Measurements from ENCODE around the gene C3.

- no peak for TF ChIP-seq CTCF (IDR thresholded peaks at IDR 0.05)
- TF ChIP-seq ZFX (IDR thresholded peaks at IDR 0.05; ENCODE audit: borderline replicate concordance) = no peak
Measured at GRCh38 chr19:6707658-6708018, 12.8 kb downstream of the C3 start.

Data from 22Rv1 (cell line).